Iris pigment epithelial cell (primary cell): Measurements from ENCODE around the gene PIK3C2G.
"Not testable (repeated sequence)": the region's sequence is repeated elsewhere in the genome, so short reads cannot be mapped to it uniquely, and the experiment has no call there.

ENCODE experiments used
- DNase-seq: peaks from one replicate; pipeline ENCODE4 v3.0.0-alpha.2; 2011; ENCODE audit warnings: low read depth

PIK3C2G gene

GRCh38 chr12:18472304-18472703, 211.0 kb downstream of the PIK3C2G start:
- DNase-seq, result no peak

GRCh38 chr12:18472806-18473205, 211.5 kb downstream of the PIK3C2G start:
- no peak for DNase-seq

DNA sequence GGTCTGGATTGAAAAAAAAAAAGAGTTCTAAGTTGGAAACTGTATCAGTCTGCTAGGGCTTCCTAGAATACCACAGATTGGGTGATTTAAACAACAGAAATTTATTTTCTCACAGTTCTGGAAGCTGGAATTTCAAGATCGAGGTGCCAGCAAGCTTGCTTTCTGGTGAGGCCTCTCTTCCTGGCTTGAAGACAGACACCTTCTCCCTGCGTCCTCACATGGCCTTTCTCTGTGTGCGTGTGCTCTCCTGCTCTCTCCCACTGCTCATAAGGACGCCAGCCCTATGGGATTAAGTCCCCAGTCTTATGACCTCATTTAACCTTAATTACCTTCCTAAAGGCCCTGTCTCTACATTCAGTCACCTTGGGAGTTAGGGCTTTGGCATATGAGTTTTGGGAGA, 215.5 kb downstream of the PIK3C2G start:
- no peak for DNase-seq

- no peak for DNase-seq
Observed at GRCh38 chr12:18479256-18479655, 217.9 kb downstream of the PIK3C2G start.

DNA sequence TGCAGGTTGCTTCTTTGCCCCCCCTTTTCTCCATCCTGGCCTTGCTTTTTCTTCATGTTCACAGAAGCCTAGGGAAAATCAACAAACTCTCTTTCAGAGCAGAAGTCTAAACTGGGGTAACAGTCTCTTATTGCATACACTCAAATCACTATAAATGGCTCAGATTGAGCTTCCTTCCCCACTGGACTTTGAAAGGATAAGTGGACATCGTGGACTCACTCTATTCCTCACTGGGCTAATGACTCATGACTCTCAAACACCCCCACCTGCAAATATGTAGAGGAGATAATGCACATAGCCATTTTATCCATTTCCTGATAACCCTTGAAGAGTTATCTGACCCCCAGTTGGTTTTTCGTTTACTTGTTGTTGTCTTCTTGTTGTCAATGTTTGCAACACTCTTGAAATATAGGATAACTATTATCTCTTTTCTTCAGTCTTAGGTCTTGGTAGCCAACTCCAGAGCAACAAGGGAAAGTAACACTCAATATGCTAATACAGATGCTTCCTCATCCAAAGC, 221.3 kb downstream of the PIK3C2G start:
- DNase-seq, result no peak

DNA sequence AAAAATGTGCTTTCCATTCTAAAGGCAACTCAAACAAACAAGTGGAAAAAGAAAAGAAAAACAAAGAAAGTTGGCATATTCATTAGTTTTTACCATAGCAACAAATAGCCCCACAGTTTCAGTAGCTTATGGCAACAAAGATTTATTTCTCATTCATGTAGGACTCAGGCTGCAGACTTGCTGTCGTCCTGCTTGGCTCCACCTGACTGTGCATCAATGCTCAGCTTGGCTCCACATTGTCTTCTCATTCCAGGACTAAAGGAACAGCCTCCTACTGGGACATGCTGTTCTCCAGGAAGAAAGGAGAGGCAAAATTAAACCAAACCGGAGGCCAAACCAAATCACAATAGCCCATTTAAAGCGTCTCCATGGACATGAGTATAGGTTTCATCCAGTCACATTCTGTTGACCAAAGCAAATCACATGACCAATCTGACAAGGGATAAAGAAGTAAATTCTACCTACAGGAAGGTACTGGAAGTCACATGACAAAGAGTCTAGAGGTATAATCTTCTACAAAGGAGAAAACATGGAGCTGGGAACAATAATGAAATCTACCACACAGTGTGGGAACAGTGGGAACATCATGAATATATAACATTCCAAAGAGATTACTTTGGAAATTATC, 222.5 kb downstream of the PIK3C2G start:
- DNase-seq, result no peak

- DNase-seq, result no peak
Observed at GRCh38 chr12:18486036-18486435, 224.7 kb downstream of the PIK3C2G start.

DNA sequence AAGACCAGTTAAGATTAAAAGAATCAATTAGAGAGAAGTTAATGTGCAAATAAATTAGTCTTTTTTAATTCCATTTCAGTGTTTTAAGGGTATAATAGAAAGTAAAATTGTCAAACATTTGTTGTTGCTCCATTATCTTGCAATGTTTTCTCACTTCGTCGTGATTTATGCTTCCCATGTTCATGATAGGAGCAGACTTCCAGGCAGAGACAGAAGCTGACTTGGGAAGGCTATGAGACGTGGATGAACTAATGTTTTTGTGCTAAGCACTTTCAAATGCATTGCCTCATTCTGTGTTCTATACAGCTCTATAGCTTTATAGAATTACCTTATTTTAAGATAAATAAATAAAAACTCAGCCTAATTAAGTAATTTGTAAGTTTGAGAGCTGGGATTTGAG, 226.2 kb downstream of the PIK3C2G start:
- no peak for DNase-seq

GRCh38 chr12:18492372-18493025, 231.2 kb downstream of the PIK3C2G start:
- peak; percentile 63 for DNase-seq

DNA sequence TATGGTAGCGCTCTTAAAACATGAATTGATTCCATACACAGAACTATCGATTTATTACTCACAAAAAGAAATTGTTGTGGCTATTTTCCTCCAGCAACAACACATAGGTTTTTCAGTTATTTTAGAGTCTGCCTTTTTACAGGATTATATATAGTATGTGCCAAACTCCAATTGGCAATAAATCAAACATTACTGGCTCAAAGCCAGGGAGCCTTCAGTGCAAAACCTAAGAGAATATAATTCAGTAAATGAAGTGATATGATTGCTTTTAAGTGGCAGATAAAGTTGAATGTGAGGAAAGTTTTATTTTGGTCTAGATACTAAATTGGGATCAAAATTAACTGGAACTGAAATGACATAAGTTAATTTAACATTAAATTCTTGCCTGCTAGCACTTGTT, 234.8 kb downstream of the PIK3C2G start:
- DNase-seq, result no peak

GRCh38 chr12:18500160-18500574, 238.8 kb downstream of the PIK3C2G start:
- DNase-seq, result not testable (repeated sequence)

GRCh38 chr12:18500736-18501135, 239.4 kb downstream of the PIK3C2G start:
- DNase-seq, result not testable (repeated sequence)

DNA sequence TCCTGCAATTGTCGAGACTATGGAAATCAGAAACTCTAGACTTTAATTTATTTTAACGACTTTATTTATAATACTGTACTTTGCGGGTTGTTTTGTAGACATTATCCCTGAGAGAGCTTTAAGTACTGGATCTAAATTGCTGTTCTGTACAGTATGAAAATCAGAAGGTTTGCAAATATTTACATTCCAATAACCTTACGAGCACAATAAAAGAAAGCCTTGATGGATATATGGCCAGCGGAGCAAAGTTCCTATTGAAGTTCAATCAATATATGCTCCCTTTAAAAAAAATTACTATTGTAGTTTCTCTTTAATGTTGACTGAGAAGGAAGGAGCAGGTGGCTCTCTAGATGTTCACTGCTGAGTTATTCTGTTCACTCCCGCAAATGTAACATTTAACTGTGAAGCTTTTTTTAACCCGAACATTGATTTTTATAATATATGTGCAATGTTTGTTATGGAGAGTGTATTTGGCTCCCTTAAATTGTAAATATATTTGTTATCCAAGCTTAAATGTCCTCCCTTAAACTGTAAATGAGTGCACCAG, 241.2 kb downstream of the PIK3C2G start:
- no peak for DNase-seq

DNA sequence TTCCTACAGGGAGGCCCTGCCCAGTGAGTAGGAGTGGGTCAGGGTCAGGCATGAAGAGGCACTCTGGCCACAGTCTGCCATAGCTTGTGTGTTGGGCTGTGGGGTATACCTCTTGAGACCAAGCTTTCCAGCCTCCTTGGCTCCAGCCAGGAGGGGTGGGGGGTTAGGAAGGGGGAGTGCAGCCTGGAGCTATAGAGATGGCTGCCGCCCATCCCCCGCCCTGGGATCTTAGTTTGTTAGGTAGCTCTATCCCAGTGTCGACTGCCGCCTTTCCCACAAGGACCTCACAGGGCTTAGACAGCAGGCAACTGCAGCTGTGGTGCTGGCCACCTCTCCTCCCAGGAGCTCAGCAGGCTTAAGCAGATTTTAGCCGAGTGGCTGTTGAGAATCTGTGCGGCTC, 260.1 kb downstream of the PIK3C2G start:
- DNase-seq, result no peak

- DNase-seq, result no peak
Observed at GRCh38 chr12:18522806-18523205, 261.5 kb downstream of the PIK3C2G start.

DNA sequence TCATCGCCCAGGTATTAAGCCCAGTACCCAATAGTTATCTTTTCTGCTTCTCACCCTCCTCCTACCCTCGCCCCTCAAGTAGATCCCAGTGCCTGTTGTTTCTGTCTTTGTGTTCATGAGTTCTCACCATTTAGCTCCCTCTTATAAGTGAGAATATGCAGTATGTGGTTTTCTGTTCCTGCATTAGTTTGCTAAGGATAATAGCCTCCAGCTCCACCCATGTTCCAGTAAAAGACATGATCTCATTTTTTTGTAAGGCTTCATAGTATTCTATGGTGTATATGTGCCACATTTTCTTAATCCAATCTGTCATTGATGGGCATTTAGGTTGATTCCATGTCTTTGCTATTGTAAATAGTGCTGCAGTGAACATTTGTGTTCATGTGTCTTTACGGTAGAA, 281.2 kb downstream of the PIK3C2G start:
- not testable (repeated sequence) for DNase-seq

DNA sequence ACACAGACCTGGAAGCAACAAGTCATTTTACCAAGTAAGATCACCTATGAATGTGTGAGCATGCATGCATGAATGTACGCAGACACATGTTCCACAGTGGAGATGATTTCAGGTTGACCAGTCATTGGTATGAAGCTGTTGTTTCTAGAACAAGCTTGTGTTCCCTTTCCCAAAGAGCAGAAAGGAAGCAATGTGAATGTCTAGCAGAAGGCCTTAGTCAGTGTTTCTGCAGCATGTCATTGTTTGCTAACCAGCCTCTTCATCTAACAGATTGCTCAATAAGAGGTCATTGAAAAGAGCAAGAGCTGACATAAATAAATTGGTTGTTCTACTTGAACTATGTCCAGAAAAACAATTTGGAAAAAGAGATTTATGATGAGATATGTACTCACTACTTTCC, 285.1 kb downstream of the PIK3C2G start:
- peak; percentile 70 for DNase-seq

- no peak for DNase-seq
Observed at GRCh38 chr12:18549598-18549997, 288.3 kb downstream of the PIK3C2G start.

DNA sequence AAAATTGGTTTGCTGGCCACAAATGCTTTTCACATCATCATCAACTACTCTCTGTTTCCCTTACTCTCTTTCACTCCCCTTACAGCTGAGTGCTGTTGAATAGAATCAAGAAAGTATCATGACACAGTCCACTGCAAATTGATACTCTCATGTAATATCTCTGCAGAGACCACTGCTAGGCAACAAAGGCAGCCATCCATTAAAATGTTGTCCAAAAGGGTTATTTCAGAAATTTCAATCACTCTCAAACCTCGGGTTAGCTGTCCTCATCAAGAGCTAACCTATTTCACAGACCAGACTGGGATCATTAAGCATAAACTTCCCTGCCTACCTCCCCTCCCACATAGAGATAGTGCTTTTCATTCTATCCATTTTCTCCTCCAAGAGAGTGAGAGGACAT, 289.8 kb downstream of the PIK3C2G start:
- no peak for DNase-seq

DNA sequence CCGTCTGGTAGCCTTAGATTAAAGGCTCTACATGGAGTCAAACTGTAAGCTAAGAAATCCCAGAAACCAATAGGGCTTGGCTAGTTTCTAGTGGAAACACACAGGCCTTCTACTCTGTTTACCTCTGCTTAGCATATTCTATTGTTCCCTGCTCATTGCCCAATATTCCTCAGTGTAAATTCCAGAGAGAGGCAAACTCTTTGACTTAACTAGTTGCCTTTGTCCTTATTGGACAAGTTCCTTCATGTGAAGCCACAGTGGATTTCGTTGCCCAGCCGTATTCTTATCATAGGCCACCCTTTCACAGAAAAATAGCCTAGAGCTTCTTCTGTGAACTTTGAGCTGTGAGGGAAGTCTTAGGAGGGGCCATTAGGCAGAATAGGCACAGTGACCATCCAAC, 290.4 kb downstream of the PIK3C2G start:
- no peak for DNase-seq

- no peak for DNase-seq
Observed at GRCh38 chr12:18552829-18553228, 291.5 kb downstream of the PIK3C2G start.

DNA sequence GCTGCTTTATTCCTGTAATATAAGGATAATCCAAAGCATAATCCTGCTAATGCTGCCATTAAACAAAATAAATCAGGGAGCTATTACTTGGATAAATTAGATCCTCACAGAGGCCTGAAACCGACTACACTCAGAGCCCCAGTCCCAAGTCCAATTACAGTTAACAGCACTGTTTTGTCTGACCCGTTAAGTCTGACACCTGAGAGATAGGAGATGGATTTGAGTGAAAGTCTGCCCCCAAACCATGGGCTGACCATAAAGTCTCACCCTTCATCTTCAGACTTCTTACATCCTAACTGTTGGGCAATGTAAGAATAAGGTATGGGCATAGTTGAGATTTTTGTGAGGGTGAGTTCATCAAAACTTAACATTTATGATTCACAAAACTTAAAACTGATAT, 294.8 kb downstream of the PIK3C2G start:
- DNase-seq, result no peak

- DNase-seq, result no peak
Observed at GRCh38 chr12:18559242-18559641, 297.9 kb downstream of the PIK3C2G start.

- DNase-seq, result no peak
Observed at GRCh38 chr12:18562531-18562930, 301.2 kb downstream of the PIK3C2G start.
